Astrocyte (in vitro differentiated cells and primary cell): ENCODE results near the gene SURF4. TPM values are rescaled to one million over a fixed set of nuclear protein-coding genes. Genes with fewer than 3 reads are reported as not detected.
"Not testable (repeated sequence)": the region's sequence is repeated elsewhere in the genome, so short reads cannot be mapped to it uniquely, and the experiment has no call there.

Experiments used
- DNase-seq: peaks from one replicate; pipeline ENCODE4 v3.0.0-alpha.2; 2010; ENCODE audit warnings: low read depth
- FAIRE-seq: peaks from 2 replicates; lab custom pipeline; 2011; peaks lifted over from hg19 to GRCh38; lab: Jason Lieb, UNC
- H2AFZ ChIP-seq: 2 replicates; pipeline ENCODE4 v1.6.0; 2012; ENCODE audit warnings: low read depth, low read length, inconsistent platforms
- H3K27ac ChIP-seq: 2 replicates; pipeline ENCODE4 v1.5.1; 2011; ENCODE audit warnings: low read depth, low read length, inconsistent platforms
- H3K27me3 ChIP-seq: 2 replicates; pipeline ENCODE4 v1.6.0; 2011; ENCODE audit warnings: low read length, inconsistent platforms; ENCODE audit not compliant: insufficient read depth
- H3K36me3 ChIP-seq: 2 replicates; pipeline ENCODE4 v1.5.1; 2011; ENCODE audit warnings: low read length, inconsistent platforms; ENCODE audit not compliant: insufficient read depth
- H3K4me1 ChIP-seq: 2 replicates; pipeline ENCODE4 v1.5.1; 2011; ENCODE audit warnings: low read length, inconsistent platforms; ENCODE audit not compliant: insufficient read depth
- H3K4me2 ChIP-seq: 2 replicates; pipeline ENCODE4 v1.6.0; 2012; ENCODE audit warnings: low read length, inconsistent platforms
- H3K4me3 ChIP-seq: 2 replicates; pipeline ENCODE4 v1.5.1; 2011; ENCODE audit warnings: low read depth, mild to moderate bottlenecking, low read length, inconsistent platforms; ENCODE audit not compliant: insufficient read depth
- H3K79me2 ChIP-seq: 2 replicates; pipeline ENCODE4 v1.6.0; 2012; ENCODE audit warnings: mild to moderate bottlenecking, low read length, inconsistent platforms; ENCODE audit not compliant: insufficient read depth
- H3K9ac ChIP-seq: 2 replicates; pipeline ENCODE4 v1.6.0; 2012; ENCODE audit warnings: mild to moderate bottlenecking, low read length, inconsistent platforms
- H3K9me3 ChIP-seq: 2 replicates; pipeline ENCODE4 v1.5.1; 2012; ENCODE audit warnings: low read depth, mild to moderate bottlenecking, low read length, inconsistent platforms; ENCODE audit not compliant: insufficient read depth
- H4K20me1 ChIP-seq: 2 replicates; pipeline ENCODE4 v1.6.0; 2012; ENCODE audit warnings: low read length, inconsistent platforms; ENCODE audit not compliant: insufficient read depth
- H3K27ac Mint-ChIP-seq: one replicate; pipeline ENCODE4 v1.8.0; 2021; ENCODE audit warnings: mild to moderate bottlenecking, mixed read lengths; ENCODE audit not compliant: unreplicated experiment
- H3K27me3 Mint-ChIP-seq: one replicate; pipeline ENCODE4 v1.8.0; 2021; ENCODE audit warnings: low read depth, mixed read lengths; ENCODE audit not compliant: unreplicated experiment
- H3K36me3 Mint-ChIP-seq: one replicate; pipeline ENCODE4 v1.8.0; 2021; ENCODE audit warnings: low read depth, mixed read lengths; ENCODE audit not compliant: unreplicated experiment
- H3K4me1 Mint-ChIP-seq: one replicate; pipeline ENCODE4 v1.8.0; 2021; ENCODE audit warnings: low read depth, mixed read lengths; ENCODE audit not compliant: unreplicated experiment
- H3K4me3 Mint-ChIP-seq: one replicate; pipeline ENCODE4 v1.8.0; 2021; ENCODE audit warnings: mild to moderate bottlenecking, moderate library complexity, mixed read lengths; ENCODE audit not compliant: unreplicated experiment
- H3K9me3 Mint-ChIP-seq: one replicate; pipeline ENCODE4 v1.8.0; 2021; ENCODE audit warnings: mild to moderate bottlenecking, mixed read lengths; ENCODE audit not compliant: unreplicated experiment
- CTCF ChIP-seq: IDR thresholded peaks from 2 replicates; pipeline ENCODE4 v1.5.1; 2011; ENCODE audit warnings: low read depth, mild to moderate bottlenecking, inconsistent platforms, low read length, moderate library complexity; ENCODE audit not compliant: insufficient read depth
- EZH2 ChIP-seq: IDR thresholded peaks from 2 replicates; pipeline ENCODE4 v1.6.1; 2012; ENCODE audit warnings: mild to moderate bottlenecking, low read length, inconsistent platforms; ENCODE audit not compliant: insufficient read depth
- total RNA-seq: library from RNA; stranded (reverse); gene quantifications from 2 replicates; pipeline ENCODE4 v1.2.1, GENCODE V29; 2021

Gene SURF4
- total RNA-seq, 1 donor from 2014 or later, result 338 TPM

- Histone ChIP-seq H3K36me3 (no peaks in the 10 kb centered on the region), H3K4me2 (no peak overlapping the region), H3K4me1 (no peaks in the 10 kb centered on the region), H3K9ac (no peak overlapping the region), H4K20me1 (peaks cover 2% of the 10 kb centered on the region), H3K27ac (no peak overlapping the region), H2AFZ (no peak overlapping the region), H3K9me3 (no peaks in the 10 kb centered on the region), H3K79me2 (no peaks in the 10 kb centered on the region), H3K4me3 (no peak overlapping the region), H3K27me3 (peaks cover 2% of the 10 kb centered on the region)
- no peak overlapping the region for H3K27ac Mint-ChIP-seq
- DNase-seq (no peak), FAIRE-seq (no peak)
- peaks cover 38% of the 10 kb centered on the region for H3K27me3 Mint-ChIP-seq
- no peak overlapping the region for H3K4me3 Mint-ChIP-seq
- H3K9me3 Mint-ChIP-seq, result no peaks in the 10 kb centered on the region
- H3K36me3 Mint-ChIP-seq, result no peaks in the 10 kb centered on the region
- TF ChIP-seq CTCF (no peak), EZH2 (no peak)
- no peaks in the 10 kb centered on the region for H3K4me1 Mint-ChIP-seq
Observed at GRCh38 chr9:133396952-133397351, 21.1 kb upstream of the SURF4 start.

DNA sequence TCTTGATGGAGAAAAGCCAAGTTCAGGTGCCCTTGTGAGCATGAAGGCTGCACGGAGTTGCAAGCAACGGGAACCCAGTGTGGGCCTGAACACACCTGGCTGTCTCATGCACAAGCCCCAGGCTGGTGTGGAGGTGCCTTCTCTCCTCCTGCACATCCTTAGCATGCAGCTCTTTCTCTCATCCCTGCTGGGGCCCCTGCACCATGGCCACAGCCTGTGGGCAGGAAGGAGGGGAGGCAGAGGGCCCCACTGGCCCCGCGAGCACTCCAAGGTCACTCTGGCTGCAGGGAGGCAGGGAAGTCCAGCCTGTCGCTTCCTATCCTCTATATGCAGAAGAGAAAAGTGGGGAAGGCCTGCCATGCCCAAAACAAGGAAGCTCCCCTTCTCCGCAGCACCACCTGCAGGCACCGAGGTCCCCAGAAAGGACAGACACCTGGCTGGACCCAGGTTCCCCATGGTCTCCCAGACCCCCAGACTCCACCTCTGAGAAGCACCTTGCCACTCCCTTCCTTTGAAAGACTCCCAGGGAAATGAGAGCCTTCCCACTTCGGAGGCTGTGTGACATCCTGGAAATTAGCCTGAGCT, 18.9 kb upstream of the SURF4 start:
- no peaks in the 10 kb centered on the region for H3K4me1 Mint-ChIP-seq
- no peak overlapping the region for H3K4me2 ChIP-seq
- DNase-seq (no peak), FAIRE-seq (no peak)
- H3K27me3 Mint-ChIP-seq, result peaks cover 48% of the 10 kb centered on the region
- TF ChIP-seq CTCF, result no peak
- TF ChIP-seq EZH2, result no peak
- H3K79me2 ChIP-seq, result no peaks in the 10 kb centered on the region
- H3K9ac ChIP-seq, result no peak overlapping the region
- no peak overlapping the region for H3K4me3 Mint-ChIP-seq
- H2AFZ ChIP-seq, result no peak overlapping the region
- no peaks in the 10 kb centered on the region for H3K36me3 ChIP-seq
- no peaks in the 10 kb centered on the region for H4K20me1 ChIP-seq
- H3K9me3 ChIP-seq, result no peaks in the 10 kb centered on the region
- H3K36me3 Mint-ChIP-seq, result no peaks in the 10 kb centered on the region
- no peak overlapping the region for H3K4me3 ChIP-seq
- no peaks in the 10 kb centered on the region for H3K9me3 Mint-ChIP-seq
- peaks cover 2% of the 10 kb centered on the region for H3K27me3 ChIP-seq
- H3K27ac ChIP-seq, result no peak overlapping the region
- H3K4me1 ChIP-seq, result no peaks in the 10 kb centered on the region
- no peak overlapping the region for H3K27ac Mint-ChIP-seq

- no peak for TF ChIP-seq EZH2
- no peak for TF ChIP-seq CTCF
- FAIRE-seq (no peak), DNase-seq (no peak)
- no peaks in the 10 kb centered on the region for H3K36me3 ChIP-seq
- no peaks in the 10 kb centered on the region for H3K36me3 Mint-ChIP-seq
- no peaks in the 10 kb centered on the region for H3K79me2 ChIP-seq
- H3K9ac ChIP-seq, result no peak overlapping the region
- H4K20me1 ChIP-seq, result no peaks in the 10 kb centered on the region
- no peaks in the 10 kb centered on the region for H3K9me3 Mint-ChIP-seq
- H3K27ac Mint-ChIP-seq, result no peak overlapping the region
- H3K4me3 Mint-ChIP-seq, result no peak overlapping the region
- H3K9me3 ChIP-seq, result no peaks in the 10 kb centered on the region
- peaks cover 2% of the 10 kb centered on the region for H3K27me3 ChIP-seq
- H2AFZ ChIP-seq, result no peak overlapping the region
- H3K4me1 ChIP-seq, result no peaks in the 10 kb centered on the region
- no peak overlapping the region for H3K4me3 ChIP-seq
- H3K27me3 Mint-ChIP-seq, result peaks cover 55% of the 10 kb centered on the region
- no peak overlapping the region for H3K27ac ChIP-seq
- no peak overlapping the region for H3K4me2 ChIP-seq
- H3K4me1 Mint-ChIP-seq, result no peaks in the 10 kb centered on the region
Observed at GRCh38 chr9:133393399-133393798, 17.5 kb upstream of the SURF4 start.

DNA sequence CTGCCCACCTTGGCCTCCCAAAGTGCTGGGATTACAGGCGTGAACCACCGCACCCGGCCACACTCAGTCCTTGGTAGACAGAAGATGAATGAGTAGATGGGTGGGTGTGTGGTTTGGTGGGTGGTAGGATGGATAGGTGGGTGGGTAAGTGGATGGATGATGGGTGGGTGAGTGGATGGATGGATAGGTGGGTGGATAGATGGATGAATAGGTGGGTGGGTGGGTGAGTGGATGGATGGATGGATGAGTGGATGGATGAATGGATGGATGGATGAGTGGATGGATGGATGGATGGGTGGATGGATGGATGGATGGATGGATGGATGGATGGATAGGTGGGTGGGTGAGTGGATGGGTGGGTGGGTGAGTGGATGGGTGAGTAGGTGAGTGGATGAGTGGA, 16.4 kb upstream of the SURF4 start:
- not testable (repeated sequence) for FAIRE-seq, H3K4me1 ChIP-seq, H3K9me3 ChIP-seq, H3K79me2 ChIP-seq, H3K27ac ChIP-seq, H3K36me3 Mint-ChIP-seq, H3K4me3 ChIP-seq, H3K9me3 Mint-ChIP-seq, H4K20me1 ChIP-seq, H3K27me3 ChIP-seq, H3K36me3 ChIP-seq, H3K27ac Mint-ChIP-seq, DNase-seq, H2AFZ ChIP-seq, H3K4me2 ChIP-seq, H3K4me3 Mint-ChIP-seq, H3K4me1 Mint-ChIP-seq, H3K9ac ChIP-seq
- H3K27me3 Mint-ChIP-seq, result peaks cover 54% of the 10 kb centered on the region
